Measurements from ENCODE around the gene SAFB2.
A peak's percentile ranks its signal among the peaks of the same experiment; 100 is the strongest.

Gene SAFB2

DNA sequence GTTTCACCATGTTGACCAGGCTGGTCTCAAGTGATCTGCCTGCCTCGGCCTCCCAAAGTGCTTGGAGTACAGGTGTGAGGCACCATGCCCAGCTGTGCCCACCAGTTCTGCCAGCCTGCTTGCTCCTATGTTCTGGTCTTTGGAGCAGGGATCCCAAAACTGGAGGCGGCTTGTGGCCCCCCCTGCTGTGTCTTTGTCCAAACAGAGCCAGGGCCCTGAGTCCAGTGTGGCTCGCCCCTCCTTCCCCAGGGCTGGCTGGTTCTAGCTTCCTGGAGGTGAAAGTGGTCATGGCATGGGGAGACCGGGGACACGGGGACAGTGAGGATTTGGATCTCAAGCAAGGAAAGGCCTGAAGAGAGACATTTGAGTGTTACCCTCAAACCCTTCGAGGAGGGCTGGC is 43.3 kb downstream of the SAFB2 start:
- TF ChIP-seq CREB1 (IDR thresholded peaks at IDR 0.05; ENCODE audit: low read depth) (no peak), MAX (IDR thresholded peaks at IDR 0.05) (no peak), TCF12 (IDR thresholded peaks at IDR 0.05; ENCODE audit: low read depth) (no peak), RAD21 (IDR thresholded peaks at IDR 0.05; ENCODE audit: low read depth) (no peak), EGR1 (IDR thresholded peaks at IDR 0.05) (no peak), REST (IDR thresholded peaks at IDR 0.05; ENCODE audit: low read depth) (no peak), CEBPB (IDR thresholded peaks at IDR 0.05) (no peak)

DNA sequence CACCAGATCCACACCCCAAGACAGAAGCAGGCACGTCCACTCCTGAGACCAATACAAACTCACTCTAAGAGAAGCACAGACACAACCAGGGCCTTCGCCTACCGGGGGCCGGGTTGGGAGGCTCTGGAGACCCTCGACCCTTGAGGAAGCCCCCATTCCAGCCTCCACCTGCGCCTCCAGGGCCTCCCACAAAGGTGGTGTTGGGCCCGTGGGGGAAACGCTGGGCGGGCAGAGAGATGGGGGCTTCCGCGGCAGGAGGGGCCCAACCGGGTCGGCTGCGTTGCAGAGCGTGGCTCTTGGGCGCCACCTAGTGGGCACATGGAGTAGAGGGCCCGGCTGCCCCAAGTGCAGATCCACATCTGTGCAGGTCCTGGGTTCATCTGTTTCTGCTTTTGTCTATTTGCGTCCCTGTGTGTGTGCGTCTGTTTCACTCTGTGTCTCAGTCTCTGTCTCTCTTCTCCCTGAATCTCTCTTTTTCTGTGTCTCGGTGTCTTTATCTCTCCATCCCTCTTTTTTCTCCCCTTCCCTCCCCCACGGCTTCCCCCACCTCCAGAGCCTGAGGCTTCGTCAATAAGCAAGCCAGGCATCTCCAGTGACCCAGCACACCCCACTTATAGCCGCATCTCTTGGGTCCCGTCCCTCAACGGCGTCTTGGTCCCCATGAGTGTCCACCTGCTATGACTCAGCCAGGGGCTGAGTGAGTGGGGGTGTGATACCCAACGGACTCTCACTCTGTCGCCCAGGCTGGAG is 44.3 kb downstream of the SAFB2 start:
- TF ChIP-seq ZBTB7A (IDR thresholded peaks at IDR 0.05; ENCODE audit: low read depth): peak; percentile 83
- peak; percentile 88 for TF ChIP-seq RAD21 (IDR thresholded peaks at IDR 0.05; ENCODE audit: low read depth)
- TF ChIP-seq TAF1 (IDR thresholded peaks at IDR 0.05; ENCODE audit: low read depth): no peak

DNA sequence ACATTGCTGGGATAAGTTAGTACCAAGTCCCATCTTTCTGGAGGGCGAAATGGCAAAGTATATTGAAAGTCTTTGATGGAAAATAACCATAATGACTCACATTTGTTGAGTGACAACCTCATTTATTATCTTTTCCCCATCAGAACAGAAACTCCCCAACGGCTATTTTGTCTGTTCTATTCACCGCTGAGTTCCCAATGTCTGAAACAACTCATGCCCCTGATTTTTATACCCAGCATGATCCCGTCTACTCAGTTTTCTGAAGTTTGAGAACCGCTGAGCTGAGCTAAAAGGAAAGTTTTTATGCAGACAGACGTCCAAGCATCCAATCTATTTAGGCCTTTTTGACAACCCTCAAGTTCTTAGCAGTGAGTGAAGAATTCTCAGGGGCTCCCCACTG is 47.0 kb downstream of the SAFB2 start:
- TF ChIP-seq TEAD4 (IDR thresholded peaks at IDR 0.05) (no peak), YY1 (IDR thresholded peaks at IDR 0.05; ENCODE audit: low read depth) (no peak), NFIC (IDR thresholded peaks at IDR 0.05) (no peak), EP300 (IDR thresholded peaks at IDR 0.05; ENCODE audit: borderline replicate concordance) (no peak), ZBTB7A (IDR thresholded peaks at IDR 0.05; ENCODE audit: low read depth) (no peak)
- TF ChIP-seq, protein P1, sequence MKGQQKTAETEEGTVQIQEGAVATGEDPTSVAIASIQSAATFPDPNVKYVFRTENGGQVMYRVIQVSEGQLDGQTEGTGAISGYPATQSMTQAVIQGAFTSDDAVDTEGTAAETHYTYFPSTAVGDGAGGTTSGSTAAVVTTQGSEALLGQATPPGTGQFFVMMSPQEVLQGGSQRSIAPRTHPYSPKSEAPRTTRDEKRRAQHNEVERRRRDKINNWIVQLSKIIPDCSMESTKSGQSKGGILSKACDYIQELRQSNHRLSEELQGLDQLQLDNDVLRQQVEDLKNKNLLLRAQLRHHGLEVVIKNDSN (IDR thresholded peaks at IDR 0.05): no peak

DNA sequence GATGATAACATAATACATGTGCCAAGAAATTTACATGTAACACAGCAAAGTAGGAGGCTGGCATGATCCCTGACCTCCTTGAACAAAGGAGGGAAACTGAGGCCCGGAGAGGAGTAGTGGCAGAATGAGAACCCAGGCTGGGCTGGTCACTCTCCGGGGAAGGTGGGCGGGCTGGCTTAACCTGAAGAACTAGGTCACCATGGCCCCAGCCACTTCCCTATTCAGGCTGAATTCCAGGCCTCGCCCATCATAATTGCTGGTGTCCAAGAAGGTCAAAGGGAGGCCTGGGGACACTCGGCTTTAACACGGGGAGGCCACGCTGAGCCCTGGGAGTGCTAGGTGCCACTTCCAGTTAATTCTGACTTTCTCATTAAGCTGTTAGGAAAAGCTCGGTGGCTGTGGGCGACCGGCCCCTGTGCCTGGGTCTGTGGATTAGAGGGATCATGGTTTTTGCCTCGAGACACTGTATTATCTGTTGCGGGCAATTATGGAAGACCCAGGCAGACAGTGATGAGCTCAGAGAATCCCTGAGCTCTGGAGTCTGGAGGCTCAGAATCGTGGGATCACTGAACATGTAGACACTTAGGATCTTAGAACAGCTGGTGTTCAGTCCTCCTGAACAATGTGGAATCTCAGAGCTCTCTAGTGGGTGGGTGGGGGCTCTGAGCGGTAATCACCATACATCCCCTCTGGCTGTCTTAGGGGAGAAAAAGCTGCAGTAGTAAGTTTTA is 49.9 kb downstream of the SAFB2 start:
- TF ChIP-seq NFIC (IDR thresholded peaks at IDR 0.05): no peak
- TF ChIP-seq TEAD4 (IDR thresholded peaks at IDR 0.05): peak; percentile 29; the same call in 1 of the 2 replicates
- TF ChIP-seq EGR1 (IDR thresholded peaks at IDR 0.05): no peak

GRCh38 chr19:5571777-5572176 is 50.8 kb downstream of the SAFB2 start:
- TF ChIP-seq TAF1 (IDR thresholded peaks at IDR 0.05; ENCODE audit: low read depth): no peak
- no peak for TF ChIP-seq ZBTB7A (IDR thresholded peaks at IDR 0.05; ENCODE audit: low read depth)
- no peak for TF ChIP-seq FOXM1 (IDR thresholded peaks at IDR 0.05; ENCODE audit: borderline replicate concordance, low read depth)
- TF ChIP-seq, protein P1 (IDR thresholded peaks at IDR 0.05): no peak
- no peak for TF ChIP-seq MAX (IDR thresholded peaks at IDR 0.05)
- TF ChIP-seq REST (IDR thresholded peaks at IDR 0.05; ENCODE audit: low read depth): no peak
- no peak for TF ChIP-seq NFIC (IDR thresholded peaks at IDR 0.05)
- TF ChIP-seq EP300 (IDR thresholded peaks at IDR 0.05; ENCODE audit: borderline replicate concordance): no peak

DNA sequence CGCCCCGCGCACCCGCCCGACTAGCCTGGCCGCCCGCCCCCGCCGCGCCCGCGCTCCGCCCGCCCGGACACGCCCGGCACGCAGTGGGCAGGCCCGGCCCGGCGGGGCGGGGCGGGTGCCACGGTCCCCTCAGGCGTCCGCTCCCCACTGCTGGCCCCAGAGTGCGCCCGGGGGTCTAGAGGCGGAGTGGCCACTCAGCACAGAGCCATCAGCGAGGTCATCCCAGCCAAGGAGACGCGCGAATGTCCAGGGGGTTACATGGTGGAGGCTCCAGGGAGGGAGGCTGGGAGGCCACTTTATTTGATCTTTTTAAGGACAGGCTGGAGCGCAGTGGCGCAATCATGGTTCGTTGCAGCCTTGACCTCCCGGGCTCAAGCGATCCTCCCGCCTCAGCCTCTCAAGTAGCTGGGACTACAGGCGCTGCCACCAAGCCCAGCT is 54.6 kb downstream of the SAFB2 start:
- no peak for TF ChIP-seq CREB1 (IDR thresholded peaks at IDR 0.05; ENCODE audit: low read depth)
- no peak for TF ChIP-seq RAD21 (IDR thresholded peaks at IDR 0.05; ENCODE audit: low read depth)
- TF ChIP-seq TEAD4 (IDR thresholded peaks at IDR 0.05): no peak

All from Ishikawa (cell line).